Mesendoderm (in vitro differentiated cells): ENCODE data around the gene CD34.

ENCODE experiments used
- DNase-seq: peaks from one replicate; pipeline ENCODE4 v3.0.0; 2013
- H2AK5ac ChIP-seq: 2 replicates; pipeline ENCODE4 v1.6.1; 2013; ENCODE audit warnings: low read length, inconsistent platforms
- H2BK120ac ChIP-seq: 2 replicates; pipeline ENCODE4 v1.6.1; 2013; ENCODE audit warnings: low read depth, mild to moderate bottlenecking, low read length, moderate library complexity, mixed read lengths
- H2BK15ac ChIP-seq: replicated peaks from 2 replicates; pipeline ENCODE4 v1.6.1; 2013; ENCODE audit warnings: low read depth, mild to moderate bottlenecking, moderate library complexity
- H2BK5ac ChIP-seq: 2 replicates; pipeline ENCODE4 v1.6.1; 2013; ENCODE audit warnings: low read length, inconsistent platforms
- H3K18ac ChIP-seq: 2 replicates; pipeline ENCODE4 v1.6.1; 2013; ENCODE audit warnings: mild to moderate bottlenecking, low read length, mixed read lengths
- H3K23ac ChIP-seq: one replicate; pipeline ENCODE4 v1.6.1; 2013; ENCODE audit warnings: low read length
- H3K27ac ChIP-seq: 2 replicates; pipeline ENCODE4 v1.5.1; 2013; ENCODE audit warnings: low read depth, mild to moderate bottlenecking, inconsistent platforms, low read length, moderate library complexity
- H3K27me3 ChIP-seq: 2 replicates; pipeline ENCODE4 v1.6.1; 2013; ENCODE audit warnings: low read length, control low read depth, mild to moderate bottlenecking, inconsistent platforms; ENCODE audit not compliant: insufficient read depth, poor library complexity
- H3K36me3 ChIP-seq: 2 replicates; pipeline ENCODE4 v1.6.1; 2013; ENCODE audit warnings: low read length, inconsistent platforms; ENCODE audit not compliant: control insufficient read depth, insufficient read depth
- H3K4ac ChIP-seq: one replicate; pipeline ENCODE4 v1.6.1; 2013; ENCODE audit warnings: low read depth, mild to moderate bottlenecking, low read length, moderate library complexity
- H3K4me1 ChIP-seq: 2 replicates; pipeline ENCODE4 v1.6.1; 2013; ENCODE audit warnings: low read depth, low read length, inconsistent platforms; ENCODE audit not compliant: control insufficient read depth
- H3K4me2 ChIP-seq: 2 replicates; pipeline ENCODE4 v1.6.1; 2013; ENCODE audit warnings: low read length
- H3K4me3 ChIP-seq: 2 replicates; pipeline ENCODE4 v1.5.1; 2013; ENCODE audit warnings: mild to moderate bottlenecking, low read length
- H3K56ac ChIP-seq: one replicate; pipeline ENCODE4 v1.6.1; 2013; ENCODE audit warnings: low read length
- H3K79me1 ChIP-seq: 2 replicates; pipeline ENCODE4 v1.6.1; 2013; ENCODE audit warnings: low read length, inconsistent platforms
- H3K79me2 ChIP-seq: 2 replicates; pipeline ENCODE4 v1.6.1; 2013; ENCODE audit warnings: mild to moderate bottlenecking, low read length; ENCODE audit not compliant: control insufficient read depth, insufficient read depth
- H3K9ac ChIP-seq: 2 replicates; pipeline ENCODE4 v1.6.1; 2013; ENCODE audit warnings: low read length, inconsistent platforms
- H4K5ac ChIP-seq: one replicate; pipeline ENCODE4 v1.6.1; 2013; ENCODE audit warnings: low read length
- H4K8ac ChIP-seq: one replicate; pipeline ENCODE4 v1.6.1; 2013; ENCODE audit warnings: low read depth, mild to moderate bottlenecking, control low read depth, low read length, moderate library complexity
- WGBS: extraction: QIAGEN DNeasy Blood & Tissue Kit; methylation state at CpG from one replicate; pipeline ENCODE4 v1.1.7; 2013; ENCODE audit warnings: low lambda C conversion rate, missing lambda C conversion rate; ENCODE audit not compliant: insufficient coverage; ENCODE audit errors: extremely low coverage; 5-methylcytosine and 5-hydroxymethylcytosine counted together

Gene CD34

DNA sequence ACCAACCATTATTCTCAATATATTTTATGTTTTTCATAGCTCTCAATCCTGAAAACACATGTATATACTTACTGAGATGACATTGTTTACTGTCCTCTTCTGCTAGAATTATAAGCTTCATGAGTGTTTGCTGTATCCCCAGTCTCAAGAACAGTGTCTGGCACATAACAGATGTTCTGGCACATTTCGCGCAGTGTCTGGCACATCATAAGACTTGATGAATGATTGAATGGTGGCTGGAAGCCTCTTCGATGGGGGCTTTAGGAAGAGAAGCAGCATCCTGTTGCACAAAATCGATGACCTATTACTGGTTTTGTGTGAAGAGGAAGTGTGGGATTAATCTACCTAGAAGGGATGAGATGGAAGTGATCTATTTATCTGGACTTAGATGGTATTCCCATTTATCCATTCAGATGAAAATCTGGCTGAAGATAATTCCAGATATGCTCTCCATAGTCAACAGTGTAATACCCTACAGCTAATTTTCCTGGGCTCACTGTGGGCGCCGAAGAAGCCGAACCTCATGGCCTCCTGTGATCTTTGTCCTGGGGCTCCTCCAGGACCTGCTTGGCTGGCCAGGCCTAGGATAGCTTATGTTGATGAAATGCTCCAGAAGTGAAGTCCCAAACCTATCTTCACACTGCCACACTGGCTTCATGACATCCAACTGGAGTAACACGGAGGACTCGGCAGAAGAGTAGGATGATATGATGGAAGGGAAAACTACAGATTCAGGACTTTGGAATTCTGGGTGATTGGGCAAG lies 26.5 kb downstream of the CD34 start:
- H3K56ac ChIP-seq: no peak overlapping the region
- H3K4me1 ChIP-seq: no peaks in the 10 kb centered on the region
- H4K5ac ChIP-seq: no peak overlapping the region
- H3K4me3 ChIP-seq: no peak overlapping the region
- H3K79me1 ChIP-seq: no peaks in the 10 kb centered on the region
- H3K9ac ChIP-seq: no peak overlapping the region
- no peak overlapping the region for H3K27ac ChIP-seq
- no peak overlapping the region for H4K8ac ChIP-seq
- no peak overlapping the region for H2BK5ac ChIP-seq
- WGBS: no CpG with 5 or more reads among the region's 9 CpGs
- H3K79me2 ChIP-seq: no peaks in the 10 kb centered on the region
- H3K36me3 ChIP-seq: no peaks in the 10 kb centered on the region
- H2BK120ac ChIP-seq: no peak overlapping the region
- no peak overlapping the region for H3K23ac ChIP-seq
- no peak overlapping the region for H3K18ac ChIP-seq
- no peak overlapping the region for H3K4me2 ChIP-seq
- DNase-seq: no peak
- no peak overlapping the region for H2BK15ac ChIP-seq
- H3K27me3 ChIP-seq: no peaks in the 10 kb centered on the region
- no peak overlapping the region for H3K4ac ChIP-seq
- no peak overlapping the region for H2AK5ac ChIP-seq

- H3K9ac ChIP-seq: no peak overlapping the region
- H3K27ac ChIP-seq: no peak overlapping the region
- H2BK120ac ChIP-seq: no peak overlapping the region
- H3K79me1 ChIP-seq: no peaks in the 10 kb centered on the region
- no peak overlapping the region for H3K56ac ChIP-seq
- no peak overlapping the region for H4K5ac ChIP-seq
- WGBS: no CpG with 5 or more reads among the region's 2 CpGs
- no peak overlapping the region for H2AK5ac ChIP-seq
- H2BK15ac ChIP-seq: no peak overlapping the region
- H3K18ac ChIP-seq: no peak overlapping the region
- H3K4me1 ChIP-seq: no peaks in the 10 kb centered on the region
- no peak overlapping the region for H2BK5ac ChIP-seq
- H3K27me3 ChIP-seq: no peaks in the 10 kb centered on the region
- H3K4me2 ChIP-seq: no peak overlapping the region
- no peak for DNase-seq
- no peak overlapping the region for H3K4me3 ChIP-seq
- H3K36me3 ChIP-seq: no peaks in the 10 kb centered on the region
- H3K79me2 ChIP-seq: no peaks in the 10 kb centered on the region
- H3K23ac ChIP-seq: no peak overlapping the region
- H4K8ac ChIP-seq: no peak overlapping the region
- H3K4ac ChIP-seq: no peak overlapping the region
Measured at GRCh38 chr1:207883660-207884250, 27.2 kb downstream of the CD34 start.

DNA sequence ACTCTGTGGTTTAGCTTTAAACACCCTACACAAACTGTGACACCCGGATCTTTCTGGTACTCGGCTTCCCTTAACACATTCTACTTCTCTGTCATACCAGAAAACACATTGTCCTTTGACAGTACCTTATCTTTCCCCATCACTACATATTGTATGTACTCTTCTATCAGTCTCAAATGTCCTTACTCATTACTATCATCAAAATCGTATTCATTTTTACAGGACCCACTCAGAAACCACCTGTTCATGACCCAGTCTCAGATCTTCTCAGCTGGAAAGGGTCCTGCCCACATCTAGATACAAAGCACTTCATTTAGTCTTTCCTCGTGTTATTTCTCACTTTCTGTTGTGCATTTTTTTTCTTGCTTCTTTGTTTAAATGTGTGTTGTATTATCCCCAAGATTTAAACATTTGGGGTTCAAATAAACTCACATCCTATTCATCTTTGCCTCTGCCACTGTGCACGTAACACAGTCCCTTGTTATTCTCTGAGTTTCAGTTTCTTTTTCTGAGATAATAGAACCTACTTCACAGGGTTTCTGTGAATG lies 27.7 kb downstream of the CD34 start:
- H3K18ac ChIP-seq: no peak overlapping the region
- WGBS: 100% methylated on average over 1 of the region's 5 CpGs
- H2BK15ac ChIP-seq: no peak overlapping the region
- no peak overlapping the region for H3K4ac ChIP-seq
- DNase-seq: no peak
- no peak overlapping the region for H2BK5ac ChIP-seq
- H3K36me3 ChIP-seq: no peaks in the 10 kb centered on the region
- no peak overlapping the region for H2AK5ac ChIP-seq
- no peak overlapping the region for H3K9ac ChIP-seq
- no peak overlapping the region for H3K56ac ChIP-seq
- H4K8ac ChIP-seq: no peak overlapping the region
- no peak overlapping the region for H4K5ac ChIP-seq
- no peak overlapping the region for H2BK120ac ChIP-seq
- H3K27me3 ChIP-seq: no peaks in the 10 kb centered on the region
- H3K4me2 ChIP-seq: no peak overlapping the region
- no peak overlapping the region for H3K23ac ChIP-seq
- H3K4me1 ChIP-seq: no peaks in the 10 kb centered on the region
- H3K4me3 ChIP-seq: no peak overlapping the region
- no peaks in the 10 kb centered on the region for H3K79me1 ChIP-seq
- H3K79me2 ChIP-seq: no peaks in the 10 kb centered on the region
- no peak overlapping the region for H3K27ac ChIP-seq

DNA sequence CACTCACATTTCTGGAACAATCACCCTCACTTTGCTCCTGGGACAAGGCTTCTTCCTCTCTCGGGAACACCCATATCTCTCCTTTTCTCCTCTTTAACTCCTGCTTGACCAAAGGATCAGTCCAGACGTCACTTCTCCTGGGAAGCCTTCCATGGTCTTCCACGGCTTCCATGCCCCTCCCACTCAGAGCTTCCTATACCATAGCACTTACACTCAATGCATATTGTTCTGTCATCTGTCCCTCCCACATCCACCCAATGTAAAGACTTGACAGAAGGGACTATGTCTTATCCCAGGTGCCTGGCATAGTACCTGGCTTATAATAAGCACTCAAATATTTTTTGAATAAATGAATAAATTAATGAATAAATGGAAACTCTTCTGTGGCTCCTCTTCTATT lies 28.2 kb downstream of the CD34 start:
- Histone ChIP-seq H3K4ac (no peak overlapping the region), H3K23ac (no peak overlapping the region), H3K36me3 (no peaks in the 10 kb centered on the region), H3K4me2 (no peak overlapping the region), H3K27me3 (no peaks in the 10 kb centered on the region), H3K56ac (no peak overlapping the region), H3K79me1 (no peaks in the 10 kb centered on the region), H3K27ac (no peak overlapping the region), H2AK5ac (no peak overlapping the region), H2BK15ac (no peak overlapping the region), H3K18ac (no peak overlapping the region), H4K8ac (no peak overlapping the region), H3K4me3 (no peak overlapping the region), H3K4me1 (no peaks in the 10 kb centered on the region), H2BK5ac (no peak overlapping the region), H2BK120ac (no peak overlapping the region), H3K79me2 (no peaks in the 10 kb centered on the region), H3K9ac (no peak overlapping the region), H4K5ac (no peak overlapping the region)
- no peak for DNase-seq
- no CpG with 5 or more reads among the region's 3 CpGs for WGBS

GRCh38 chr1:207878939-207879338 lies 32.0 kb downstream of the CD34 start:
- no peak for DNase-seq
- no CpG with 5 or more reads among the region's 1 CpG for WGBS
- H2BK15ac ChIP-seq: no peak overlapping the region

More at GRCh38 chr1:207878939-207879338, 32.0 kb downstream of the CD34 start:
- H2BK5ac ChIP-seq: no peak overlapping the region
- no peak overlapping the region for H2AK5ac ChIP-seq
- no peak overlapping the region for H4K8ac ChIP-seq
- H4K5ac ChIP-seq: no peak overlapping the region
- H3K4me1 ChIP-seq: no peaks in the 10 kb centered on the region
- H3K79me2 ChIP-seq: no peaks in the 10 kb centered on the region
- H3K23ac ChIP-seq: no peak overlapping the region
- H3K27ac ChIP-seq: no peak overlapping the region
- no peak overlapping the region for H2BK120ac ChIP-seq
- no peak overlapping the region for H3K9ac ChIP-seq
- no peaks in the 10 kb centered on the region for H3K36me3 ChIP-seq
- H3K4me3 ChIP-seq: no peak overlapping the region
- H3K18ac ChIP-seq: no peak overlapping the region
- H3K27me3 ChIP-seq: no peaks in the 10 kb centered on the region
- H3K56ac ChIP-seq: no peak overlapping the region
- no peak overlapping the region for H3K4me2 ChIP-seq
- no peaks in the 10 kb centered on the region for H3K79me1 ChIP-seq
- no peak overlapping the region for H3K4ac ChIP-seq
